Measurements from ENCODE around the gene TMF1. TPM values are rescaled to one million over a fixed set of nuclear protein-coding genes. Genes with fewer than 3 reads are reported as not detected.

The TMF1 gene, protein sequence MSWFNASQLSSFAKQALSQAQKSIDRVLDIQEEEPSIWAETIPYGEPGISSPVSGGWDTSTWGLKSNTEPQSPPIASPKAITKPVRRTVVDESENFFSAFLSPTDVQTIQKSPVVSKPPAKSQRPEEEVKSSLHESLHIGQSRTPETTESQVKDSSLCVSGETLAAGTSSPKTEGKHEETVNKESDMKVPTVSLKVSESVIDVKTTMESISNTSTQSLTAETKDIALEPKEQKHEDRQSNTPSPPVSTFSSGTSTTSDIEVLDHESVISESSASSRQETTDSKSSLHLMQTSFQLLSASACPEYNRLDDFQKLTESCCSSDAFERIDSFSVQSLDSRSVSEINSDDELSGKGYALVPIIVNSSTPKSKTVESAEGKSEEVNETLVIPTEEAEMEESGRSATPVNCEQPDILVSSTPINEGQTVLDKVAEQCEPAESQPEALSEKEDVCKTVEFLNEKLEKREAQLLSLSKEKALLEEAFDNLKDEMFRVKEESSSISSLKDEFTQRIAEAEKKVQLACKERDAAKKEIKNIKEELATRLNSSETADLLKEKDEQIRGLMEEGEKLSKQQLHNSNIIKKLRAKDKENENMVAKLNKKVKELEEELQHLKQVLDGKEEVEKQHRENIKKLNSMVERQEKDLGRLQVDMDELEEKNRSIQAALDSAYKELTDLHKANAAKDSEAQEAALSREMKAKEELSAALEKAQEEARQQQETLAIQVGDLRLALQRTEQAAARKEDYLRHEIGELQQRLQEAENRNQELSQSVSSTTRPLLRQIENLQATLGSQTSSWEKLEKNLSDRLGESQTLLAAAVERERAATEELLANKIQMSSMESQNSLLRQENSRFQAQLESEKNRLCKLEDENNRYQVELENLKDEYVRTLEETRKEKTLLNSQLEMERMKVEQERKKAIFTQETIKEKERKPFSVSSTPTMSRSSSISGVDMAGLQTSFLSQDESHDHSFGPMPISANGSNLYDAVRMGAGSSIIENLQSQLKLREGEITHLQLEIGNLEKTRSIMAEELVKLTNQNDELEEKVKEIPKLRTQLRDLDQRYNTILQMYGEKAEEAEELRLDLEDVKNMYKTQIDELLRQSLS
- 10 to 100 TPM; 26.1 to 65.0 (median 54.4) TPM for polyA plus RNA-seq (ENCODE audit: low read depth in 6 of 6)

DNA sequence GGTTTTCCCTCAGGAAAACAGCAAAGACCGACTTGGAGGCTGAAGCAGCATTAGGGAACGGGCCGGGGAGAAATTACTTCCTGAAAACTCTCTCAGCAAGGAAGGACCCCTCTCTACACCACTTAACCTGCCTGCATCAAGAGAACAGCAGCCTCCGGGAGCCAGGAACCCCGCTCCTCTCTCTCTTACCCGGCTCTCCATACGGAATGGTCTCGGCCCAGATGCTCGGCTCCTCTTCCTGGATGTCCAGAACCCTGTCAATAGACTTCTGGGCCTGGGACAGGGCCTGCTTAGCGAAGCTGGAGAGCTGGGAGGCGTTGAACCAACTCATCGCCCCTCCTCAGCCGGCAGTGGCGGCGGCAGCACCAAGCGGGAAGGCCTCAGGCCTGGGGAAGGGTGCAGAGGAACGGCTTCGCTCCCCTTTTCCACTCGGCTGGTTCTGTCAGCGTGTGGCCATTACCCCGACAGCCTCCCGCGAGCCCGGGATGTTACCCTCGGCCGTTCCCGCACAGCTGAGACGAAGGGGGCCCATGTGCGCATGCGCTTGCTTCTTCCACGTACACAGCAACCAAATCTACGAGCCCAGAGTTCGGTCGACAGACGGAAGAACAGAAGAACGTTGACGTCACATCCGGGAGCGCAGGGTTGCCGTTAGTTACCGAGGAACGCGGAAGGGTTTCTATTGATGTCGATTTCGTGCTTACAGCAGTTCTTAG, at the start of gene TMF1:
Gene TMF1 (minus strand): TSS at position 578 of the 716 bp plus-strand sequence. CDS start 247 bp downstream, at position 331.
- peak; percentile 88 to 89 for ATAC-seq (ENCODE audit: low read depth in 2 of 2)
- Mint-ChIP-seq H3K4me1 (peaks cover 29 to 47% (median 35%) of the 10 kb centered on the region in 3 donors), H3K27ac (peak within 1 kb of the TSS; percentile 99), H3K4me3 (peak within 1 kb of the TSS; percentile 96 to 100 (median 98)), H3K36me3 (peaks cover 13 to 18% of the 10 kb centered on the region in 2 donors), H3K27me3 (no peaks in the 10 kb centered on the region), H3K9me3 (no peaks in the 10 kb centered on the region)
- DNase-seq, result peak; percentile 96

DNA sequence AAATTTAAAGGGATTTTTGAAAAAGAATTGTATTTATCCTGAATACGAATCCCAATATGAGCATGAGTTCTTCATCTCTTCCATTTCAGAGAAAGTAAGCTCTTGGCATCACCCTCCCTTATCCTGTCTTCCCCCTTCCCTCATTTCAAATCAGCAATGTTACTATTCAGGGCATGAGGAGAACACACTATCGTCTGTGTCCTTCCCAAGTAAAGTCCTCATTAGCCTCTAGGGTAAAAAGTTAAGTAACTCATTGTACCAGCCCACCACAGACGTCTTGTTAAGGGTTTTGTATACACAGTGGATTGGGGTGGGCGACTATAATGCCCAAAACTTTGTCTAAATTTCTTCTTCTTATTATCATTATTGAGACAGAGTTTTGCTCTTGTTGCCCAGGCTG, 47.4 kb upstream of the TMF1 start:
- no peak for ATAC-seq (ENCODE audit: low read depth in 2 of 2)
- H3K36me3 Mint-ChIP-seq, result peaks cover 22 to 42% of the 10 kb centered on the region in 2 donors
- H3K4me1 Mint-ChIP-seq, result peaks cover 39 to 51% (median 44%) of the 10 kb centered on the region in 3 donors
- H3K4me3 Mint-ChIP-seq, result peak overlapping the region in 1 of 8 donors; percentile 26
- DNase-seq, result no peak
- peak overlapping the region; percentile 13 to 89 (median 70) for H3K27ac Mint-ChIP-seq
- no peaks in the 10 kb centered on the region for H3K27me3 Mint-ChIP-seq
- no peaks in the 10 kb centered on the region for H3K9me3 Mint-ChIP-seq

DNA sequence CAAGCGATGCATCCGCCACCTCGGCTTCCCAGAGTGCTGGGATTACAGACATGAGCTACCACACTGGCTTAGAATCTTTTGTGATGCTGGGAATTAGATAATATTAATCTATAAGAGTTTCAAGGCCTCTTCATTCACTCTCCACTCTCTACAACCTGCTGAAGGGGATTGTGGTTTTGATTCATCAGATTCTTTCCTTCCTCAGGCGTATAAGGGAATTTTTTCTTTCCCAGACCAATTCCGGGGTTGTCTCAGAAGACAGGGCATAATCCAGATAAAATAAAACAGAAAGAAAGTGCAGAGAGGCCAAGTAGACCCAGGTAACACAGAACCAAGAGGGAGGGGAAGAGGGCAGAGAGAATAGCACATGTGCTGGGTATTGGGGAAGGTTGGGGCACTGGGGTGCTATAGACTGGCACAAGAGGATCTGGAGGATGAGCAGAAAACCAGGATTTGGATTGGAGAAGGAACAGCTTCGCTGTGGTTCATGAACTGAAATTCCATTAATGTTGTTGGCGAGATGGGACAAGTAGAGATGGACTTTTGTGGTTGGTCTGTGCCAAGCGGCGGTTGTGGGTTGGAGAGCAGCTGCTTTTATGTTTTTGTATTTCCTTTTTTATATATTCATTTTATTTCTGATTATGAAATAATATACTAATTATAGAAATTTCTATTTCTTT, 45.4 kb upstream of the TMF1 start:
- Mint-ChIP-seq H3K9me3 (no peaks in the 10 kb centered on the region), H3K27me3 (no peaks in the 10 kb centered on the region), H3K4me3 (peak overlapping the region in 2 of 8 donors; percentile 17 to 47), H3K27ac (peak overlapping the region in 5 of 6 donors; percentile 25 to 96 (median 80)), H3K4me1 (peaks cover 44 to 71% (median 62%) of the 10 kb centered on the region in 3 donors), H3K36me3 (peaks cover 19 to 28% of the 10 kb centered on the region in 2 donors)
- no peak for DNase-seq
- no peak for ATAC-seq (ENCODE audit: low read depth in 2 of 2)

DNA sequence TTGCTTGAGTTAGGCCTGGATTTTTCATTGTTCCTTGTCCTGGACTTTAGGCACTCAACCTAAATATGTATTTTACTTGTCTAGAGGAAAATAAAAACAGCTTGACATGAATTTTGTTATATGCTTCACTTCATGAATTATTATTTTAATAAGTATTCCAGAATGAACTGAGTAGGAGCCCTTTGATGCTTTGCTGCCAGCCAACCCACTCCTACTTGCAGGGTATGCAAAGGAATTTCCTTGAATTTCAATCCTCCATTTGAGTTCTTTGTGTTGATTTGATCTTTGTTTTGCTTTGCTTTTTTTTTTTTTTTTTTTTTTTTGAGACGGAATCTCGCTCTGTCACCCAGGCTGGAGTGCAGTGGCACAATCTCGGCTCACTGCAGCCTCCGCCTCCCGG, 44.2 kb upstream of the TMF1 start:
- Mint-ChIP-seq H3K4me1 (peaks cover 56 to 78% (median 73%) of the 10 kb centered on the region in 3 donors), H3K9me3 (no peaks in the 10 kb centered on the region), H3K27ac (peak overlapping the region; percentile 82 to 96 (median 92)), H3K27me3 (no peaks in the 10 kb centered on the region), H3K36me3 (peaks cover 9 to 21% of the 10 kb centered on the region in 2 donors), H3K4me3 (peak overlapping the region in 4 of 8 donors; percentile 32 to 62 (median 48))
- ATAC-seq (ENCODE audit: low read depth in 2 of 2) (no peak), DNase-seq (no peak)

DNA sequence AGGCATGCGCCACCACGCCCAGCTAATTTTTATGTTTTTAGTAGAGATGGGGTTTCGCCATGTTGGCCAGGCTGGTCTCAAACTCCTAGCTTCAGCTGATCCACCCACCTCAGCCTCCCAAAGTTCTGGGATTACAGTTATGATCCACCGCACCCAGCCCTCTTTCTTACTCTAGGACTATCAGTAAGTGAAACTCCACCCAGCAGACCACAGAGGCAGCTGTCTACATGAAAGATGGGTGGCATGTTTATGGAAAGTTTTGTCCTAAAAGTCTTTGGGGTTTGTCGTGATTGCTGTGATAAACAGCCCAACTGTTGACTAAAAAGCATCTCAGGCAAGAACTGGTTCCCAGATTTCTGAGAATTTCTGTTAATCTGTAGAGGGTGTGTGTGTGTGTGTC, 43.5 kb upstream of the TMF1 start:
- peak overlapping the region; percentile 82 to 96 (median 92) for H3K27ac Mint-ChIP-seq
- no peak for DNase-seq
- H3K4me1 Mint-ChIP-seq, result peaks cover 60 to 83% (median 79%) of the 10 kb centered on the region in 3 donors
- peaks cover 11 to 21% of the 10 kb centered on the region in 2 donors for H3K36me3 Mint-ChIP-seq
- ATAC-seq (ENCODE audit: low read depth in 2 of 2), result no peak
- no peaks in the 10 kb centered on the region for H3K9me3 Mint-ChIP-seq
- no peaks in the 10 kb centered on the region for H3K27me3 Mint-ChIP-seq
- H3K4me3 Mint-ChIP-seq, result peak overlapping the region in 7 of 8 donors; percentile 21 to 79 (median 62)

DNA sequence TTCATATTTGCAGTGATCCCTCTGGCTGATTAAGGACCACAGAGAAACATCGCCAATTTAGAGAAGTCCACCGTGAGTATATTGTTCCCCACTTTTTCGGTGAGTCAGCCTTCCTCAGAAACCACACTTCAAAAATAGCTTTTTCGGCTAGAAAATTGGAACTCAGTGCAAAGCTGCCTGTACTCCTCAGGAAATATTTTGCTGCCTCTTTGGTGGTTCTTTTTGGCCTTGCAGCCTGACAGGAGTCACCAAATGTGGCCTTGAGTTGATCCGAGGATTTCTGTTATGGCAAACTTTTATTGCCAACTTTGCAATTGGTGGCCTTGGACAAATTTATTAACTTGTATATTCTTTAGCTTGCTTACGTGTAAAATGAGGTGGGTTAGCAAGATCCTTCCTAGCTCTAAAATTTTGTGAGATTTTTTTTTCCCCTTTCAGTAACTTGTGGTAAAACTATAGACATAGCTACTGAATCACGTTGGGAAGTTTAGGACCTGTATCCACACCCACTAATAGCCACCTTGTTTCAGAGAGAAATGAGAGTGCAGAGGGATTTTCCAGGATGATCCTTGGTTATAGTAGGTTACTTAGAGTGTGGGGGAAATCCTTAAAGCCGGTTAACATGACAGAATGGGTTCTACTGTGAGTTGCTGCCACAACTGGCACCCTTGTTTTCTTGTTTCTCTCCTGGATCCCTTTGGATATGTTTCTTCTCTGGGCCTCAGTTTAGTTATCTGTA, 42.5 kb upstream of the TMF1 start:
- Mint-ChIP-seq H3K4me3 (peak overlapping the region; percentile 26 to 82 (median 70)), H3K27ac (peak overlapping the region; percentile 90 to 98 (median 93)), H3K4me1 (peaks cover 62 to 86% (median 80%) of the 10 kb centered on the region in 3 donors), H3K36me3 (peaks cover 12 to 14% of the 10 kb centered on the region in 2 donors), H3K9me3 (no peaks in the 10 kb centered on the region), H3K27me3 (no peaks in the 10 kb centered on the region)
- ATAC-seq (ENCODE audit: low read depth in 2 of 2) (no peak), DNase-seq (no peak)

DNA sequence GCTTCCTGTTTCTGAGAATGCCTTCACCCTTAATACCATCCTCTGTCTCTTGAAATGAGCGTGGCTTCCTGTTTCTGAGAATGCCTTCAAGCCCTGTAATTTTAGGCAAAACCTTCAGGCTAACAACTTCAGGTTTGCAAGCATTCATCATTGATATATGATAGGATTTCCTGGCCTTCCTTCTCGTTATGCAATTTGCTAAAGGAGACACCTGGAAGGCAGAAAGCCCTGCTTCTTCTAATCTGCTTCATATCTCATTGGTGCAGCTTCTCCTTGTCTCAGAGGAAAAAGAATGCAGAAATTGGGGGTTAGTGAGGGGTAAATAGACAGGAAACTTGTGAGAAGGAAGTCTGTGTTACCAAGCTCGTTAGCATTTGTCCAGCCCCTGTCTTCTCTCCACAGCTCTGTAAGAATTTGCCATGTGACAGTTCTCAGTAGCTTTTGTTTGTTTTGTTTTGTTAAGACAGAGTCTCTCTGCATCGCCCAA, 39.9 kb upstream of the TMF1 start:
- Mint-ChIP-seq H3K27me3 (no peaks in the 10 kb centered on the region), H3K36me3 (peaks cover 0 to 9% of the 10 kb centered on the region in 2 donors), H3K4me1 (peaks cover 59 to 96% (median 71%) of the 10 kb centered on the region in 3 donors), H3K4me3 (peak overlapping the region; percentile 71 to 88 (median 82)), H3K27ac (peak overlapping the region; percentile 90 to 98 (median 96)), H3K9me3 (no peaks in the 10 kb centered on the region)
- peak; percentile 60 for DNase-seq
- peak; percentile 83 to 84 for ATAC-seq (ENCODE audit: low read depth in 2 of 2)

DNA sequence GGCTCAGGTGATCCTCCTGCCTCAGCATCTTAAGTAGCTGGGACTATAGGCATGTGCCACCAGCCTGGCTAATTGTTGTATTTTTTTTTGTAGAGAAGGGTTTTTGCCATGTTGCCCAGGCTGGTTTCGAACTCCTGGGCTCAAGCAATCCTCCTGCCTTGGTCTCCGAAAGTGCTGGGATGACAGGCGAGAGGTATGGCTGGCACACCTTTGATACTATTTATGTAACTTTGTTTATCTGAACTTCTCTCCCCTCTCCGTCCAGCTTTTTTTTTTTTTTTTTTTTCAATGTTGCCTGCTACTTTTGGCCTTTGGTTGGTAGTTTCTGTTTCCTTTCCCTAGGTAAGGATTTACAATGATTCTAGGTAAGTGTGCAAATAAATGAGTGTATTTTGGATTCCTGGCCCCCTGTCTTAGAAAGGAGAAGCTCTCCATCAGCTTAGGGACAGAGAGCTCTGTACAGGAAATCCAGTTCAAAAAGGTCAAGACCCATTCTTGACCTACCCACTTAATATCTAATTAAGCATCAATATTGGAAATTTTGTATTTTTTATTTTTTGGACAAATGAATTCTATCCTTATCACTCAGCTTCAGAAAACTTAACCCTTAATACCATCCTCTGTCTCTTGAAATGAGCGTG, 39.4 kb upstream of the TMF1 start:
- no peak for DNase-seq
- peak overlapping the region; percentile 93 to 98 (median 96) for H3K27ac Mint-ChIP-seq
- peaks cover 0 to 9% of the 10 kb centered on the region in 2 donors for H3K36me3 Mint-ChIP-seq
- peak; percentile 5 to 13 for ATAC-seq (ENCODE audit: low read depth in 2 of 2)
- H3K4me1 Mint-ChIP-seq, result peaks cover 59 to 95% (median 68%) of the 10 kb centered on the region in 3 donors
- no peaks in the 10 kb centered on the region for H3K9me3 Mint-ChIP-seq
- H3K4me3 Mint-ChIP-seq, result peak overlapping the region; percentile 71 to 88 (median 82)
- no peaks in the 10 kb centered on the region for H3K27me3 Mint-ChIP-seq

DNA sequence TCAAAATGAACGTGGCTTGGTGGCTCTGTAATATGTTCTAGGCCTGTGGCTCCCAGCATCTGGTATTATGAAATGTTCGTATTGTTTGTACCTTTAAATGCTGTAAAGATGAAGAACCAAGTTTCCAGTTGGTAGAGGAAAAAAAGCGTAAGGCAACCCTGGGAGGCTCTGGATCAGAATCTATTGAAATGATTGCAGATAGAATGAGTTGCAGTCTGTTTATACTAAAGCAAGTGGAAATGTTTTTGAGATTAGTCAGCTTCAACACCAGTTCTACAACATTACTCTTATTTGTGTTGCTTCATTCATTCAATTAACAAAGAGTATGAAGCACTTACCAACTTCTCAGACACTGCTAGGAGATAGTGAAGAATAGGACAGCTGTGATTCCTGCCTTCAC, 37.9 kb upstream of the TMF1 start:
- peak overlapping the region in 6 of 8 donors; percentile 31 to 71 (median 44) for H3K4me3 Mint-ChIP-seq
- peak overlapping the region; percentile 49 to 94 (median 89) for H3K27ac Mint-ChIP-seq
- no peak for DNase-seq
- H3K27me3 Mint-ChIP-seq, result no peaks in the 10 kb centered on the region
- H3K9me3 Mint-ChIP-seq, result no peaks in the 10 kb centered on the region
- no peak for ATAC-seq (ENCODE audit: low read depth in 2 of 2)
- H3K4me1 Mint-ChIP-seq, result peaks cover 56 to 87% (median 64%) of the 10 kb centered on the region in 3 donors
- peaks cover 0 to 9% of the 10 kb centered on the region in 2 donors for H3K36me3 Mint-ChIP-seq

DNA sequence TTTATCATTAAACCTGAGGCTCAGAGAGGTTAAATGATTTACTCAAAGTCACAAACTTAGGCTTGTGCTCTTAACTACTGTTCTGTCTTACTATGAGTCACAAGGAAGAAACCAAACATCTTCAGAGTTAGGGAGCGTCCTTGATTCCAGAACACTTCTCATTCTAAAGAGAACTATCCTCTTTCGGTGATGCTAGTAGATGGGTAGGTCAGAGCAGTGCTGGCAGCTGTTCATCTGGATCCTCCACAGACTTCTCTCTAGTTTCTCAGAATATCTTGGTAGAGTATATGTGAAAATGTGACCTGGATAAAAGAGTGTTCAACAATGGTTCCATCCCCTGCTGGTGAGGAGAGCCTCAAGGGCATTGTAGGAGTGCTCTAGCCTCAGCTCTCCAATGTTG, 35.9 kb upstream of the TMF1 start:
- H3K9me3 Mint-ChIP-seq, result no peaks in the 10 kb centered on the region
- no peaks in the 10 kb centered on the region for H3K27me3 Mint-ChIP-seq
- H3K4me3 Mint-ChIP-seq, result peak overlapping the region; percentile 56 to 89 (median 71)
- DNase-seq (no peak), ATAC-seq (ENCODE audit: low read depth in 2 of 2) (no peak)
- peaks cover 56 to 87% (median 61%) of the 10 kb centered on the region in 3 donors for H3K4me1 Mint-ChIP-seq
- peak overlapping the region in 4 of 6 donors; percentile 5 to 88 (median 80) for H3K27ac Mint-ChIP-seq
- peaks cover 0 to 9% of the 10 kb centered on the region in 2 donors for H3K36me3 Mint-ChIP-seq

All from naive B cell (primary cell).